Bone marrow (tissue), 2 donors: ENCODE results near the gene BAG2.

Source experiments
- DNase-seq, 2 donors: peaks; one replicate each; lab custom pipeline; 2025; lab: John Stamatoyannopoulos, UW

BAG2 gene

DNA sequence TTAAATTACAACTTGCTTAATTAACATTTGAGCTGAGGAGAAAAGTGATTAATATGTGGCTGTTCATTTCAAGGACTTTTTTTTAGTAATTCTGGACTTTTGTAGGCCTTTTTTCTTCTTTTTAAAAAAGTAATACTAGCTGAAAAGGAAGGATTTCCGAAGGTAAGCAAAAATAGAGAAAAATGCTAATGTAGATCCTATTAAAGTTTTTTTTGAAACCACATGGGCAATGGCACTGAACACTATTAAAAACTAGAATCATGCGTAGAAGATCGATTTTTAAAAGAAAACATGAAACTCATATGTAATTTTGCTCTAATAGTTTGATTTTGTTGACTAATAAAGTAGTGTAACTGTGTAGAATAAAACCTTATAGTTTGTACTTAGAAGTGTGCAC lies 2.4 kb downstream of the BAG2 start:
- DNase-seq: no peak

DNA sequence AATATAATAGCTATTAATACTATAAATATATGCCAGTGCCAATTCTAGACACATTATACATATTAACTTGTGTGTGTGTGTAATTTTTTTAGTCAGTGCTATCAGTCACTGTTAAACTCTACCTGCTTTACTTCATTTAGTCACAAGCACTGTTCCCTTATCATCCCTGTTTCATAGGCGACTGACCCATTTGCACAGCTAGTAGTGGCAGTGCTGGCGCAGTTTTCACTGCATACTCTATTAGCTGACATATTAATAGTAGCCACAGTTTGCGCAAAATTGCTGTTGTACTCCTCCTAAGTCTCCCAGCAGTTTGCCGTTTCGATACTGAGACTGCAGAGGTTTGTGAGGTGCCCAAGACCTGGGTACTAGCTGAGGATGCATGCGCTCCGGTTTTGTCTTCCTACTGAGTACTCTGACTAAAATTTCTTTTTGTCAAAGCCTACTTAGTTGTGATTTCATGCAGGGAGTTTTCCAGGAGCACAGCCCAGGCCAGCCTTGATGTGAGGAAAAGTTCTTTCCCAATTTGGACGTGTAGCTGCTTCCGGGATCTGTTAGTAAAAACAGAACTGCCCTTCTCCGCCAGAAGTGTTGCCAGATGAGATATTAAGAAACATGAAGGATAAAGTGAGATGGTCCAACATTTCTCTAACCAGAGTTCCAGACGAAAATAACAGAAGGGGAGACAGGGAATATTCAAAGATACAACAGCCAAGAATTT lies 5.6 kb downstream of the BAG2 start:
- no peak for DNase-seq

DNA sequence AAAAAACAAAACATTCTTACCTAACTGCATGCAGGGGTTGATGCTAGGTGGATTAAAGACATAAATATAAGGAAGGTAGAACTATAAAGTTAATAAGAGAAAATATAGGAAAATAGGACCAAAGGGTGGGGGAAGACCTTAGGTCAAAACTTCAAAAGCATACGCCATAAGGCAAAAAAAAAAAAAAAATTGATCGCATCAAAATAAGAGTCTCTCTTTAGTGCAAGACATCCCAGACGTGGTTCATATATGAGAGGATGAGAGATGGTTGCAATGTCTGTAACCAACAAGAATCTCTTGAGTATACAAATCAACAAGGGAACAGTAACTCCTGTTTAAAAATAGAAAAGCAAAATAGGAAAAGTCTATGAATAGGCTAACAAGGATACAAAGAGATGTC lies 8.5 kb downstream of the BAG2 start:
- DNase-seq: no peak

DNA sequence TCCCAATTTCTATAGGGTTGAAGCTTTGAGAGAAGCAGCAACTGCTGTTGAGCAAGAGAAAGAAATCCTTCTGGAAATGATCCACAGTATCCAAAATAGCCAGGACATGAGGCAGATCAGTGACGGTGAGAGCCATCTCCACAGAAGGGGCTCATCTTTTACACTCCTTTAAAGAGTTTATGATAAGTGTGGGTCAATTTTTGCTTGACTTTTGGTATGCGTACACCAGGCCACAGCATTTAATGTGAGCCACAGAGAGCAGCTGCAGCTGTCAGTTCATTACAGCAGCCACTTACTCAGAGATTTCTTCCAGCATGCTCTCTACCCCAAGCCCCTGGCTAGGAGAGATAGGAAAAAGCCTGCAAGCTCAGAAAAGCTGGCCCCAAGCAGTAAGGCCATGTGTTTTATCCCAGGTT lies 9.9 kb downstream of the BAG2 start:
- DNase-seq: no peak

DNA sequence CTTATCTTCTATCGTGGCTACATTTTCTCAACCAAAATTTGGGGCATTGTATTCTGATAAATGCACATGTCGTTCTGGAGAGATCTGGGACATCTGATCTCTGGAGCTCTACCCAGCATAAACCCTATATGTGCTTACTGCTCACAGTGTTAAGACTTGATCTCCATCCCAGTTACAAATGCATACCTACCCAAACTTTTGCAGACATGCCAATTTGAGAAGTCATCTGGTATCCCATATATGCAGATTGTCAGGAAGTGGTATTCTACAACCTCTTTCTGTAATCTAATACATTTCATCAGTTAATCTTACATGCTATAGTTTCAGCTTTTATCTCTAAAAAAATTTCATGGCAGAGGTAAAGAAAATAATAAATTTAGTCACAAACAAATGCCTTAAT lies 11.2 kb downstream of the BAG2 start:
- DNase-seq: no peak

DNA sequence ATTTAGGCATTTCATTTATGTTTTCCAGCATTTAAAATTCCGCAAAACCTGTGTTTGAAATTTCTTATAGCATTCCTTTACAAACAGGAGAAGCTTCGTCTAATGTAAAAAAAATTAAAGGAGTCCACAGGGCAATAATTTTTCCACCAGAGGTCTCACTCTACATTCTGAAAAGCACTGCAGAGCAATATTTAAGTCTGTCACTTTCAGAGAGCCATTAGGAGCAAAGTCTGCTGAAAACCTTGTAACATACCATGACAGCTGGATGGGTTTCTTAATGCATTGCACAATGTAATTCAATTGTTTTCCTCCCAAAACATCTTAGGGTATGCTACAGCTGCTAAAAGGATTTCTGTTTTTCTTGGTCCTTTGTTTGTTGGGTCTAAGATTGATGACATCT lies 18.0 kb downstream of the BAG2 start:
- no peak for DNase-seq

DNA sequence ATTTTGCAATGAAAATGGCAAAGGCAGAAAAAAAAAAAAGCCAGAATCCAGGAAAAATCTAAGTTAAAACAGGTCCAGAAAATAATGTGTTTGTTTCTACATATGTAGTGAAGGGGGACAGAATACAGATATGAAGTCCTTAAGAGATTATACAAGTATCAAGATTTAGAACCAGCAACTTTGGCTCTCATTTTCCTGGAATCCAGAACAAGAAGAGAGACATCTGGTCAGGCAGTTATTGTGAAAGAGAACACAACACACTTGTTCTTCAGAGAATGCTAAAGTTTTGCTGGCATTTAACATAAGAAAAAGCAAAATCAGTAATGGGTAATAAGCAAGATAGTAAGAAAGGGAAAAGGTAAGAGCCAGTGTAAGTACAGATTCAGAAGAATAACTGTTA lies 21.1 kb downstream of the BAG2 start:
- DNase-seq: no peak

DNA sequence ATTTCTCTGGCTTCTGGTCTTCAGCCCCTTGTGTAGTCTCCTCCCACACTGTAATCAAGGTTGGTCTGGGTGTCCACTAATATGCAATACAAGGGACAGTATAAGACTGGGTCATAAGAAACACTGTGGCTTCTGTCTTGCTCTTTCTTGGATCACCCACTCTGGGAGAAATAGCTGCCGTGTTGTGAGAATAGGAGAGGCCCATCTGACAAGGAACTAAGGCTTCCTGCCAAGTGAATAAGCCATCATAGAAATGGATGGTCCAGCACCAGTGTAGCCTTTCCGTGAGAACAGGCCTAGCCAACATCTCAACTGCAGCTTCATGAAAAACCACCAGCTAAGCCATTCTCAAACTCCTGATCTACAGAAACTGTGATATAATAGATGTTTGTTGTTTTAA lies 23.3 kb downstream of the BAG2 start:
- DNase-seq: no peak

DNA sequence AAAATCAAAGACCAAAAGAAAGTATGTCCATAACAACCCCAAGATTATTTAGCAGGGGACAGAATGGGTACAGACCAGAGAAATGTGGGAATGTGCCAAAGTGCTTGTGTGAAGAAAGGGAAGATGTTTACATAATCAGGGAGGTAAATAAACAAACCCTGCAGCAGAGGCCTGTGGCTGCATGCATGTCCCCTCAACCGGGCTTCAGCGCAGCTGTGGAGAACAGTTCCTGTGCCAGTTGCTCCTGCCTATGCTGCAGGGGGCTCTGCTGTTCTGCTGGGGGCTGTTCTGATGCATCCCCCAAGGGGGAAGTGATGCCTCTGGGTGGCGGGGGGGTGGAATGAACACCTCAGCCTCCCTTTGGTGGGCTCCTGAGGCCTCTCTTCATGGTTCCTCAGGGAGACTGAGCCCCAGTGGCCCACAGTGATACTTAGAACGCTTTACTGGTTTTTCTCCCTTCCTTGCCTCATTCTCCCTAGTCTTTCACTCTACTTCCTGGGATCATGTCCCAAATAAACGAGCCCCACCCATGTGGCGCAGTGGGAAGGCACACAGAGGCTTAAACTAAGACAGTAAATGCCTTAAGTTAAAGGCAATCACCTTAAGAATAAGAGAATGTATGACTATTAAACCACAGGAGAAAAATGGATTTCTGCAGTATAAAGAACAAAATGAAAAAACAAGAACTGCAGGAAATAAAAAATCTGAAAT lies 27.0 kb downstream of the BAG2 start:
- DNase-seq: no peak

DNA sequence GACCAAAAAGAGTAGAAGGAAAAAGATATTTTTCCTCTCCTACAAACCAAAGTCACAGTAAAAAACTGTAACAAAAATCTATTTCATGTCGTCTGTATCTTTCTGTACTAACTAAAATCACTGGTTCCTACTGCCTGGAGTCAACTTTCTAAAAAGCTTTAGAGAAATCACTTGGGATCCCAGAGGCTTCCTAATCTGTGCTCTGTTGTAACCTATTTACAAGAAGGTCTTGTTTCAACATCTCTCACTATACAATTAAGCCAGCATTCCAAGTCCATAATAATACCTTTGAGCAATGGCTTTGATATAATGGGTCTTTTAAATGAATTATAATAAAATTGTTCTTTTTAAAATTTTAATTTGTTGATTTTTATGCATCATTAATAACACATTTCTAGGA lies 29.6 kb downstream of the BAG2 start:
- no peak for DNase-seq

DNA sequence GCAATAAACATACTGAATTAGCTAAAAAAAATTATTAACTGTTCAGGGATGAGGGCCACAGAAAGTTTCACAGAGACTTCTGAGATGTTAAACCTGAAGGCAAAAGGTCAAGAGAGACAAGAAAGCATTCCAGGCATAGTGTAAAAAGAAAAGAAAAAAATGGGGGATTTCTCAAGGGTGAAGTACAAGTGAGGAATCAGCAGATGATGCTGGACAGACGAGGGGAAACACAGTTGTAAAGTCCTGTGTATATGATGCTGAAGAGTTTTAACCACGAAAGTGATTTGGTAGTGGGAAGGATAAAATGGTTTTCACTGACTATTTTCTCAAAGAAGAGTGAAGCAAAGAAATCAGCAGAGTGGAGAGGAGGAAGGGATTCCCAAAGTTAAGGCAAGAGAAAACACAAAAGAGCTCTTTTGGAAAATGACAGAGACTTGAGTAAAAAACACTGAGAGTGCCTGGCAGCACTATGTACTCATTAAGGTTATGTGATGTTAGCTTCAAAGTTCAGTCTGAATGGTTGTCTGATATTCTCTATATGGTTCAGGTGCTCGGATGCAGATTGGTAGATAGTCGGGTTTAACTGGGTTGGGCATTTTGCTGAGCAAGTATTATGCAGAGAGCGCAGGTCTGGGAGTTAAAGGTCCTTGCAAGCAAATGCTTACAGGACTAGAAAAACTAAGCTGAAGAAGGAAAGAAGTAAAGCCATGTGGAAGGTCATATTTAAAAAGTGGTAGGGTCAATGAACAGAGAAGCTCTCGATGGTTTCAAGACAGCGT lies 33.6 kb downstream of the BAG2 start:
- DNase-seq: no peak

DNA sequence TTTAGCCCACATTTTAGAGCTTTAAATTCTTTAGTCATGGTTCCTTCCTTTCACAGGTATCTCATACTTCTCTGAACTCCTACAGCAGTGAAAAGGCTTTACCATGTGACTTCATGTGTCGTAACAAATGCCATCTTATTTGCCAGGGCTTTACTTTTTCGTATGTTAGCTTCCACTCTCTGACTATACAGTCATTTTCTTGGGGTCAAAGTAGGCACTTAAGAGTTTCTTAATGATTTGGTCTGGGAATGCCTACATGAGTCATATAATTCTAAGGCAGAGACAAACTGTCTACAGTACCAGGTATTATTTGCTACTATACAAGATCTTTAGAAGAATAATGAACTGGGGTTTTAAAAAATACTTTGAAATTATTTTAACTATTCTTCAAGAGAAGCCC lies 35.0 kb downstream of the BAG2 start:
- DNase-seq: no peak

DNA sequence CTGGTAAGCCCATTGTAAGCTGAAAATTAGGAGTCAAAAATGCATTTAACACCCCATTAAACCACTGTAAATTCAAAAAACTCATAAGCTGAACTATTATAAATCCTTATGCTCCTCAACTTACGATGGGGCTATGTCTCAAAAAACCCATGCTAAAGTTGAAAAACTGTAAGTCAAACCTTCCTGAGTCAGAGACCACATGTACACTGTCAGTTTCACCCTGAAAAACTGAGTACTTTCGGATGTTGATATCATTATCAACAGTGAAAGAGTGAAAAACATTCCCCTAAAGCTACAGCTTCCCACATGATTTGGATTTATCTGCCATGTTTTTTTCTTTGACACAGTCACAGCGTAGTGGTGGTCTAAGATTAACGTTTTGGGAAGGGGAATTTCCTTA lies 35.7 kb downstream of the BAG2 start:
- no peak for DNase-seq

DNA sequence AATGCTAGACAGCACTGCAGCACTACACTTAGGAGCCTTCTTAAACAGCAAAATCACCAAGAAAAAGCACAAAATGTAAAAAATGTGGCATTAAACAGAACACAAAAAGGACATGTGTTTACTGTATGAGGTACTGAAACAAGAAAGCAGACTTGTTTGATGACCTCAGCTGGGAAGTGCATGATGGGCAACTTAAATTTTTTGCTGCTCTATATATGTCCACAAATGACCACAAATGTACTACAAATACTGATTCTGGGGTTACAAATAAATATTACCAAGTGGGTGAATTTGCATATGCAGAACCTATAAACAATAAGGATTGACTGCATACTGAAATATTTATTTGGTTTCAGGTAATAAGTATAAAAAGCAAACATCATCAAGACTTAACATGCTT lies 36.9 kb downstream of the BAG2 start:
- no peak for DNase-seq

DNA sequence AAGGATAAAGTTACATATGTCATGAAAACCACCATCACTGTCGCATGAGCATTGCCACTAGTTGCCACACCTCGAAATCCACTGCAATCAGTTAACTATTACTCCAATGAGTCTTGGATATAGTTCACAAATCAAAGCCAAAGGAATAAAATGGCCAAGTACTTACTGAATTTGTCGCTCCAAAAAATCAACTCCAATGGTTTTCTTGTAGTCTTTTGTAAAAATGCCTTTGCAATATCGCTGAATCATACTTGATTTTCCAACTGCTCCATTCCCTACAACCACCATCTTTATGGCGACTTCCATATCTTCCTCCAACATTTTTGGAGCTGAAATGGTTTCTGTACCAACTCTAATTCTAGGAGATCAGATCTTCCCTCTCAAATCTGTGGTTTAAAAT lies 37.9 kb downstream of the BAG2 start:
- DNase-seq: no peak

DNA sequence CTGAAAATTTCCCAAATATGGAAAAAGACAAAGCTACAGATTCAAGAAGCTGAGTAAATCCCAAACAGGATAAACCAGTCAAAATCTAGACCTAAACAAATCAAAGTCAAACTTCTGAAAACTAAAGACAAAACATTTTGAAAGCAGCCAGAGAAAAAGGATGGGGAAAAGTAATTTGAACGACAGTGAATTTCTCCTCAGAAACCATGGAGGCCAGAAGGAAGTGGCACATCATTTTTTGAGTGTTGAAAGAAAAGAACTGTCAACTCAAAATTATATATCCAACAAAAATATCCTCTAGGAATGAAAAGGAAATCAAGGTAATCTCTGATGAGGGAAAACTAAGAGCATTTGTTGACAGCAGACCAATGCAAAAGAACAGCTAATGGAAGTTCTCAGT lies 43.1 kb downstream of the BAG2 start:
- DNase-seq: no peak

DNA sequence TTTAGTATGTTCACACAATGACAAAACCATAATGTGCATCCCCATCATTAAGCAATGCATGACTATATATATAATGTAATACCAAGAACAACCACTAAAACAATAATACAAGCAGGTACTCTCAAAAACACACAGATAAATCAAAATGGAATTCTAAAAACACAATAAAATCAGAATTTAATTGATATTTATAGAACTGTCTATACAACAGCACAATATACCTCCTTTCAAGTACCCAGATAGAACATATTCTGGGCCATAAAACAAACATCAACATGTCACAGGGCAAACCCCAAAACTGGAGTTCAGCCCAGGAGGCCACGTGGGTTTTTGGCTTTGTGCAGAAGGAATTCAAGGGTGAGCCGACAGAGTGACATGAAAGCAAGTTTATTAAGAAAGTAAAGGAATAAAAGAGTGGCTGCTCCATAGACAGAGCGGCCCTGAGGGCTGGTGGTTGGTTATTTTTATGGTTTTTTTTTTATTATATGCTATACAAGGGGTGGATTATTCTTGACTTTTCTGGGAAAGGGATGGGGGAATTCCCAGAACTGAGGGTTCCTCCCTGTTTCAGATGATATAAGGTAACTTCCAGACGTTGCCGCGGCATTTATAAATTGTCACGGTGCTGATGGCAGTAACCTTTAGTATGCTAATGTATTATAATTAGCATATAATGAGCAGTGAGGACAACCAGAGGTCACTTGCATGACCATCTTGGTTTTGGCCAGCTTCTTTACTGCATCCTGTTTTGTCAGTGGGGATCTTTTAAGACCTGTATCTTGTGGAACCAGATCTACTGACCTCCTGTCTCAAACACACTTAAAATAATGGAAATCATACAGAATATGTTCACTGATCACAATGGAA lies 44.3 kb downstream of the BAG2 start:
- DNase-seq: no peak

DNA sequence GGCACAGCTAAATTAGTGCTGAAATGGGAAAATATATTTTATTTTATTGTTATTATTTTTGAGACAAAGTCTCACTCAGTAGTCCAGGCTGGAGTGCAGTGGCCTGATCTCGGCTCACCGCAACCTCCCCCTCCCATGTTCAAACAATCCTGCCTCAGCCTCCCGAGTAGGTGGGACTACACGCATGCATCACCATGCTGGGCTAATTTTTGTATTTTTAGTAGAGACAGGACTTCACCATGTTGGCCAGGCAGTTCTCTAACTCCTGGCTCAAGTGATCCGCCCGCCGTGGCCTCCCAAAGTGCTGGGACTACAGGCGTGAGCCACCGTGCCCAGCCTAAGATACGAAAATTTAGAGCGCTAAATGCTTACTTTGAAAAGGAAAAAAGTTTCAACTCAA lies 45.1 kb downstream of the BAG2 start:
- DNase-seq: no peak

DNA sequence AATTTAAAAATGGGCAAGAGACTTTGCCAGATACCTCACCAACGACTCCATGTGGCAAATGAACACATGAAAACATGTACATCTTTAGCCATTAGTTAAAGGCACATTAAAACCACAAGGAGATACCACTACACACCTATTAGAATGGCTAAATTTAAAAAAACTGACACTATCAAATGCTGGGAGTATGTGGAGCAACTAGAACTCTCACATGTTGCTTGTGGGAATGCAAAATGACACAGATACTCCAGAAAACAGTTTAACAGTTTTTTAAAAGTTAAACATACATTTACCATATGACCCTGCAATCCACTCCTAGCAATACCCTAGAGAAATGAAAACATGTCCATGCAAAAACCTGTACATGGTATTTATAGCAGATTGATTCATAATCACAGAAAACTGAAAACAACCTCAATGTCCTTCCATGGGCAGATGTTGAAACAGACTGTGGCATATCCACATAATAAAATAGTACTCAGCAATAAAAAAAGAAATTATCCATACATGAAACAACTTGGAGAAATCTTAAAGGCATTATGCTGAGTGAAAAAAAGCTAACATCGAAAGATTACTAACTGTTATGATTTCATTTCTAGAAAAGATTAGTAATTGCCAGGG lies 48.1 kb downstream of the BAG2 start:
- no peak for DNase-seq

DNA sequence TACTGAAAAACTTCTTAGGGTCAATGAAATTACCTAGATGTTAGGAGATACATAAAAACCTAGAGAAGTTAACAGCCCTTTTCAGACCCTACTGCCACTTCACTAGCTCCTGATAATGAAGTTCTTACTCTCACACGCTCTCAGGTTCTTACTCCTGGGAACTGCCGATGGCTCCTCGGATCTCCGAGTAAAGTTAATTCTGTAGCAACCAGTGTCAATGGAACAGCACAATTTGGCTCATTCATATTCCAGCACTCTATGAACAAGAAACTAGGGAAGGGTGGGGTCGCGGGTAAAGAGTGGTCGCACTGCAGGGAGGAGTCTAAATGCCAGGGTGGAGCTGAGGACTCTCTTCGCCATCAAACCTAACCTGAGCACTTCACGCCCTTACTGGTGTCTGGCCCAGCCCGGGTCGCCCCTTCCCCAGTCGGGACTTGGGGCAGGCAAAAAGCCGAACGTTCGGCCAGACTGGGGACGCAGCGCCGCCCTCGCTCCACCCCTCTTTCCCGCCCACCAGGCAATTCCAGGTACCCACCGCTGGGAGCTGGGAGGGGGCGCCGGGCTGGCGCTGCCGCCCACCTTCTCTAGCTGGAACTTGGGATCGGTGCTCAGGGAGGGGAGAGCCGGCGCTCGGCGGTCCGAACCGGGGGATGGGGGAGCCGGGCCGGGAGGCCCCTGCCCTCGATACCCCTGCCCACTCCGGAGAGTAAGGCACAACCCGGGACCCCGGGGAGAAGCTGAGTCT lies 49.2 kb downstream of the BAG2 start:
- peak; percentile 23 to 56 for DNase-seq
